Glomerular endothelial cell (primary cell): ENCODE measurements around the gene MSI2. TPM values are rescaled to one million over a fixed set of nuclear protein-coding genes. Genes with fewer than 3 reads are reported as not detected.

Source experiments
- DNase-seq: peaks from one replicate; pipeline ENCODE4 v3.0.0-alpha.2; 2011; ENCODE audit warnings: low read depth, low spot score; ENCODE audit errors: extremely low read depth
- total RNA-seq: library from RNA; depleted of rRNA; stranded (reverse); fragments of >200 nt; gene quantifications from 2 replicates; pipeline ENCODE4 v1.2.3, GENCODE V29; 2015

MSI2 gene
- total RNA-seq, 1 donor from 2014 or later: 15.9 TPM

GRCh38 chr17:57425903-57426880, 169.9 kb downstream of the MSI2 start:
- no peak for DNase-seq

- DNase-seq: no peak
These were observed 173.6 kb downstream of the MSI2 start for GRCh38 chr17:57429966-57430365.

- DNase-seq: no peak
These were observed 175.1 kb downstream of the MSI2 start for GRCh38 chr17:57431415-57431814.

GRCh38 chr17:57432507-57433277, 176.4 kb downstream of the MSI2 start:
- DNase-seq: no peak

GRCh38 chr17:57433452-57433851, 177.1 kb downstream of the MSI2 start:
- no peak for DNase-seq

- no peak for DNase-seq
These were observed 178.0 kb downstream of the MSI2 start for GRCh38 chr17:57434361-57434760.

- no peak for DNase-seq
These were observed 180.2 kb downstream of the MSI2 start for GRCh38 chr17:57436565-57436964.

GRCh38 chr17:57438066-57438731, 181.9 kb downstream of the MSI2 start:
- DNase-seq: no peak

GRCh38 chr17:57439651-57440050, 183.3 kb downstream of the MSI2 start:
- DNase-seq: no peak

GRCh38 chr17:57440522-57441269, 184.4 kb downstream of the MSI2 start:
- no peak for DNase-seq

GRCh38 chr17:57441270-57441600, 184.9 kb downstream of the MSI2 start:
- DNase-seq: no peak

GRCh38 chr17:57442401-57442823, 186.1 kb downstream of the MSI2 start:
- no peak for DNase-seq

- no peak for DNase-seq
These were observed 186.7 kb downstream of the MSI2 start for GRCh38 chr17:57442914-57443571.

GRCh38 chr17:57443781-57444180, 187.5 kb downstream of the MSI2 start:
- DNase-seq: no peak

GRCh38 chr17:57444682-57445450, 188.5 kb downstream of the MSI2 start:
- no peak for DNase-seq

- DNase-seq: no peak
These were observed 189.6 kb downstream of the MSI2 start for GRCh38 chr17:57445772-57446472.

- DNase-seq: no peak
These were observed 191.2 kb downstream of the MSI2 start for GRCh38 chr17:57447357-57447989.
